Progenitor cell of endocrine pancreas (in vitro differentiated cells): Measurements from ENCODE around the gene FAM120B. TPM values are rescaled to one million over a fixed set of nuclear protein-coding genes. Genes with fewer than 3 reads are reported as not detected.

Experiments used
- DNase-seq: peaks from one replicate; pipeline ENCODE4 v3.0.0; 2021; ENCODE audit warnings: low spot score; ENCODE audit not compliant: unreplicated experiment
- H3K27ac Mint-ChIP-seq: 2 replicates; pipeline ENCODE4 v1.8.0; 2021; ENCODE audit warnings: mild to moderate bottlenecking, moderate library complexity, mixed read lengths
- H3K27me3 Mint-ChIP-seq: 2 replicates; pipeline ENCODE4 v1.8.0; 2021; ENCODE audit warnings: mixed read lengths
- H3K36me3 Mint-ChIP-seq: 2 replicates; pipeline ENCODE4 v1.8.0; 2022; ENCODE audit warnings: mixed read lengths; ENCODE audit not compliant: insufficient read depth
- H3K4me1 Mint-ChIP-seq: 2 replicates; pipeline ENCODE4 v1.8.0; 2021; ENCODE audit warnings: low read depth, mixed read lengths
- H3K4me3 Mint-ChIP-seq: 2 replicates; pipeline ENCODE4 v1.8.0; 2021; ENCODE audit warnings: low read depth, mild to moderate bottlenecking, moderate library complexity, mixed read lengths
- H3K9me3 Mint-ChIP-seq: 2 replicates; pipeline ENCODE4 v1.8.0; 2021; ENCODE audit warnings: low read depth, mixed read lengths
- total RNA-seq: library from RNA; stranded (reverse); gene quantifications from 2 replicates; pipeline ENCODE4 v1.2.1, GENCODE V29; 2021
- TF ChIP-seq, protein P1 (sequence below): fragments of 200-600 bp; sonication (generic); IDR thresholded peaks from one replicate; pipeline ENCODE4 v1.5.0; 2021; ENCODE audit warnings: antibody characterized with exemption, mild to moderate bottlenecking; ENCODE audit not compliant: unreplicated experiment

The FAM120B gene
- total RNA-seq, 1 donor from 2014 or later, result 49.3 TPM

- H3K36me3 Mint-ChIP-seq, result peaks cover 49% of the 10 kb centered on the region
- peaks cover 25% of the 10 kb centered on the region for H3K4me1 Mint-ChIP-seq
- H3K9me3 Mint-ChIP-seq, result no peaks in the 10 kb centered on the region
- no peak overlapping the region for H3K4me3 Mint-ChIP-seq
- peaks cover 4% of the 10 kb centered on the region for H3K27me3 Mint-ChIP-seq
- TF ChIP-seq, protein P1, sequence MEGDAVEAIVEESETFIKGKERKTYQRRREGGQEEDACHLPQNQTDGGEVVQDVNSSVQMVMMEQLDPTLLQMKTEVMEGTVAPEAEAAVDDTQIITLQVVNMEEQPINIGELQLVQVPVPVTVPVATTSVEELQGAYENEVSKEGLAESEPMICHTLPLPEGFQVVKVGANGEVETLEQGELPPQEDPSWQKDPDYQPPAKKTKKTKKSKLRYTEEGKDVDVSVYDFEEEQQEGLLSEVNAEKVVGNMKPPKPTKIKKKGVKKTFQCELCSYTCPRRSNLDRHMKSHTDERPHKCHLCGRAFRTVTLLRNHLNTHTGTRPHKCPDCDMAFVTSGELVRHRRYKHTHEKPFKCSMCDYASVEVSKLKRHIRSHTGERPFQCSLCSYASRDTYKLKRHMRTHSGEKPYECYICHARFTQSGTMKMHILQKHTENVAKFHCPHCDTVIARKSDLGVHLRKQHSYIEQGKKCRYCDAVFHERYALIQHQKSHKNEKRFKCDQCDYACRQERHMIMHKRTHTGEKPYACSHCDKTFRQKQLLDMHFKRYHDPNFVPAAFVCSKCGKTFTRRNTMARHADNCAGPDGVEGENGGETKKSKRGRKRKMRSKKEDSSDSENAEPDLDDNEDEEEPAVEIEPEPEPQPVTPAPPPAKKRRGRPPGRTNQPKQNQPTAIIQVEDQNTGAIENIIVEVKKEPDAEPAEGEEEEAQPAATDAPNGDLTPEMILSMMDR, result no peak
- no peak overlapping the region for H3K27ac Mint-ChIP-seq
- no peak for DNase-seq
Observed at GRCh38 chr6:170283212-170284081, 23.1 kb upstream of the FAM120B start.

DNA sequence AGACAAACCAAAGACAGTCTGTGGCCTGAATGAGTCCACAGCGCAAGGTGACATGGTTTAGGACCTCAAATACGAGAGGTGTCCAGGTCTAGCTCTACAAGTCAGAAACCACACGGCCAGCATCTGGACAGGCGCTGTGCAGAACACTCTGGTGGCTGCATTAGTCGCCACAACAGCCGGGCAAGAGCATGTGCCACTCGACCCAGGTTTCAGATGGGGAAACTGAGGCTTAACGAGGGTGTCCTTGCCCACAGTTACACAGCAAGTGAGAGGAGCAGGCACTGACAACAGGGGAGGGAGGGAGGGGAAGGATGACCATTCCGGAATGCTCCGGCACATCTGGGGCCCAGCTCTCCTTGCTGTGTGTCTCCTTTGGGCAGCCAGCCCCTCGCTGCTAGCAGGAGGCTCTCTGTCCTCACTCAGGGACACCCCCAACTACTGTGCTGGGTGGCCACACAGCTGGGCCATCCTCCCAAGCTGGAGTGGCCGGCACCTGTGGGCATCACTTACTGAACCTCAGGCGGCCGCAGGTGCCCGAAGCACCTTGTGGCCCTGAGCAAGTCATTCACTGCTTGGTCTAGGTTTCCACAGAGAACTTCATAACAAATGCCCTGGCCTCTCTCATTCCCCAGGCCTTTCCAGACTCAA lies 22.3 kb upstream of the FAM120B start:
- Mint-ChIP-seq H3K27me3 (peaks cover 9% of the 10 kb centered on the region), H3K4me3 (no peak overlapping the region), H3K27ac (no peak overlapping the region), H3K9me3 (no peaks in the 10 kb centered on the region), H3K36me3 (peaks cover 54% of the 10 kb centered on the region), H3K4me1 (peaks cover 31% of the 10 kb centered on the region)
- no peak for DNase-seq
- TF ChIP-seq, protein P1, result no peak

DNA sequence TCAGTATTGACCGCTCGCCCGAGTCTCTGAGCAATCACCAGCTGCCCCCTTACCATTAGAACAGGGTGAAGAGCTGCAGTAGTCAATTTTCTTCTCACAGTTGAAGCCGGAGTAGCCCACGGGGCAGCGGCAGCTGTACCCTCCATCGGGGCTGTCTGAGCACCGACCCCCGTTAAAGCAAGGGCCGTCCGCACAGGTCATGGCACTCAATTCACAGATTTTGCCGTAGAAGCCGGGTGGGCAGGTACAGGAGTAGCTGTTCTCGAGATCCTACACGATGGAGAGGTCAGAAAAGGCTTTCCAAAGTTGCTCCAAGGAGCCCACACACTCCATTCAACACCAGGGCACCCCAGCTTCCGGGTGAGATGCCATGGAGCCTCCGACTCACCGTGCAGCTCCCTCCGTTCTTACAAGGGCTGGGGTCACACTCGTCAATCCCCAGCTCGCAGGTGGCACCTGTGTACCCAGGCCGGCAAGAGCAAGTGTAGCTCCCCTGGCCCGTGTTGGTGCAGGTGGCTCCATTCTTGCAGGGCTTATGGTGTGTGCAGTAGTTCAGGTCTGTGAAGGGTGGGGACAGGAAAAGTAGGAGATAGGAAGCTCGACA lies 21.6 kb upstream of the FAM120B start:
- H3K27me3 Mint-ChIP-seq, result peaks cover 9% of the 10 kb centered on the region
- H3K36me3 Mint-ChIP-seq, result peaks cover 53% of the 10 kb centered on the region
- no peak overlapping the region for H3K27ac Mint-ChIP-seq
- peaks cover 29% of the 10 kb centered on the region for H3K4me1 Mint-ChIP-seq
- TF ChIP-seq, protein P1, result no peak
- H3K9me3 Mint-ChIP-seq, result no peaks in the 10 kb centered on the region
- no peak overlapping the region for H3K4me3 Mint-ChIP-seq
- DNase-seq, result no peak

- peaks cover 52% of the 10 kb centered on the region for H3K36me3 Mint-ChIP-seq
- H3K27me3 Mint-ChIP-seq, result peaks cover 9% of the 10 kb centered on the region
- no peak overlapping the region for H3K4me3 Mint-ChIP-seq
- no peak for DNase-seq
- no peaks in the 10 kb centered on the region for H3K9me3 Mint-ChIP-seq
- H3K27ac Mint-ChIP-seq, result no peak overlapping the region
- TF ChIP-seq, protein P1, result no peak
- H3K4me1 Mint-ChIP-seq, result peaks cover 28% of the 10 kb centered on the region
Observed at GRCh38 chr6:170285482-170285881, 21.1 kb upstream of the FAM120B start.

GRCh38 chr6:170286246-170286933 lies 20.2 kb upstream of the FAM120B start:
- peaks cover 28% of the 10 kb centered on the region for H3K4me1 Mint-ChIP-seq
- TF ChIP-seq, protein P1, result no peak
- H3K36me3 Mint-ChIP-seq, result peaks cover 47% of the 10 kb centered on the region
- H3K27me3 Mint-ChIP-seq, result peaks cover 9% of the 10 kb centered on the region
- DNase-seq, result peak; percentile 47
- peak overlapping the region; percentile 83 for H3K4me3 Mint-ChIP-seq
- H3K27ac Mint-ChIP-seq, result peak overlapping the region; percentile 68
- H3K9me3 Mint-ChIP-seq, result no peaks in the 10 kb centered on the region
